HG02943 (cell line): ENCODE measurements around the gene SH2D6.
"Not testable (repeated sequence)": the region's sequence is repeated elsewhere in the genome, so short reads cannot be mapped to it uniquely, and the experiment has no call there.

Experiments
- ATAC-seq: cut with Tn5 transposase; IDR thresholded peaks from one replicate; pipeline ENCODE4 v1.9.1; 2021; ENCODE audit warnings: mild to moderate bottlenecking, low read depth, moderate library complexity; ENCODE audit not compliant: unreplicated experiment

Gene SH2D6

DNA sequence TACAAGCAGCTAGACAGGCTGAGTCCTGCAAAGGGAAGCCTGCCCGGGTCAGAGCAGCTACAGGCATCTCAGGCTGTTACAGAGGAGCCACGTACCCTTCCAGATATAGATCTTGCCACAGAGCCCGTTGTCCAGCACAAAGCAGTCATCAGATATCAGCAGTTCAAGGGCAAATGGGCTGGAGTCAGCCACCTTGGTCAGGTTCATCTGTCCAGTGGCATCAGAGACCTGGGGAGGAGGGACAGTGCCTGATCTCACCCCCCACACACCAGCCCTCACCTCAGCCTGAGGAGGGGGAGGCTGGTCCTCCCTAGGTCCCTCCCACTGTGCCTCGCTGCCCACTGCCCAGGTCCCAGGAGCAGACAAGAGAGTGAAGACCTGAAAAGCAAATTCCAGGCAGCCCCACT, 20.6 kb upstream of the SH2D6 start:
- no peak for ATAC-seq

DNA sequence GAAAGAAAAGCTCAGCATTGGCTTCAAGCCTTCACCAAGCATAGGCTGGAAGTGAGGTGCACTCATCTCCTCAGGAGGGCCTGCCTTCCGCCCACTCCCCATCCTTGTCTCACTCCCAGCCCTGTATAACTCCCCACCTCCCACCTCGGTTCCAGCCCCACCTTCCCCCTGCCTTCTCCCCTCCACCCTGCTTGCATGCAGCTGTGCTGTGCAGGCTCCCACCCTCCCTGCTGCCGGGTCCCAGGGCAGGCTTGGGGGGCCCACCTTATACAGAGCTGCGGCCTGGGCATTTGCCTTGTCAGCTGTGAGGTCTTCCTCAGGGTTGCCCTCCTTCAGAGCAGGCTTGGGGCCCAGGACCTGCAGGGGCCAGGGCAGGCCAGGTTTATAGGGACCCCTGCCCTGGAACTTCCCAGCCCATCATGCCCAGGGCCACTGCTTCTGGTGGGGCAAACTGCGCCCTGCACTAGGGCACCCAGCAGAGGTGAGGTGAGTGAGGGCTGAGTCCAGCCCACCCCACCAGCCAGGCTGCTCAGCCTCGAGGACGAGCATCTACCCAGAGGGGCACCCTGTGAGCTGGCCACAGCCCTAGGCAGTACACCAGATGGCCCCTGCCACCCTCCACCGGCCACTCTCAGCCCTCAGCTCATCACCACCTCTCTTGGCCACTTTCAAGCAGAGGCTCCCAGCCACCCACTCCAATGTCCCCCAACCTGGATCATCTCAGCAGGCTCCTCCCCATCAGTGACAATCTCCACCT, 19.9 kb upstream of the SH2D6 start:
- no peak for ATAC-seq

DNA sequence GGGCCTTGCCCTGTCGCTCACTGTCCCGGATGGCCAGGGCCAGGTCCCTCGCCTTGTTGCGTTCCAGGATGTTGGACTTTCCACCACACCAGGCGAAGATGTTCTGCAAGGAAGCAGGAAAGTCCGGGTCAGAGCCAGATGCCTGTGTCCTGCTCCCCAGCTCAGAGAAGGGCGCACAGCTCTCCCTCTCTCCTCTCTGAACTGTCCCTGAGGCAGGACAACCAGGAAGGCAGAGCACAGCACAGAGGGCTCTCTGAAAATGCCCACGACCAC, 19.4 kb upstream of the SH2D6 start:
- ATAC-seq: no peak

DNA sequence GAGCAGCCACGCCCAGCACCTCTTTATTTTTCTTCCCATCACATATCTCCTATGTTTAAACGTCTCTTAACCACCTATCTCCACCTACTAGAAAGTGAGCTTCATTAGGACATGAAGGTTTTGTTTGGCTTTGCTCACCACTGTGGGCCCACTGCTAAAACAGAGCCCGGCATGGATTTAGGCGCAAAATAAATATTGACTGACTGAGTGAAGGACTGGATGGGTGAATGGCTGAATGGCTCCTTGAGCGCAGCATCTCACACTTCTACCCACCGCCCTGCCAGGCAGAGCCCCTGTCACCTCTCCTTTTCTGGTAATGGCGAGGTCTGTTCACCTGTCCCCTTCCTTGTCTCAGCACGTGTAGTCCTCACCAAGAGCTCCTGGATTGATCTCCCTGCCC, 18.5 kb upstream of the SH2D6 start:
- ATAC-seq: no peak

DNA sequence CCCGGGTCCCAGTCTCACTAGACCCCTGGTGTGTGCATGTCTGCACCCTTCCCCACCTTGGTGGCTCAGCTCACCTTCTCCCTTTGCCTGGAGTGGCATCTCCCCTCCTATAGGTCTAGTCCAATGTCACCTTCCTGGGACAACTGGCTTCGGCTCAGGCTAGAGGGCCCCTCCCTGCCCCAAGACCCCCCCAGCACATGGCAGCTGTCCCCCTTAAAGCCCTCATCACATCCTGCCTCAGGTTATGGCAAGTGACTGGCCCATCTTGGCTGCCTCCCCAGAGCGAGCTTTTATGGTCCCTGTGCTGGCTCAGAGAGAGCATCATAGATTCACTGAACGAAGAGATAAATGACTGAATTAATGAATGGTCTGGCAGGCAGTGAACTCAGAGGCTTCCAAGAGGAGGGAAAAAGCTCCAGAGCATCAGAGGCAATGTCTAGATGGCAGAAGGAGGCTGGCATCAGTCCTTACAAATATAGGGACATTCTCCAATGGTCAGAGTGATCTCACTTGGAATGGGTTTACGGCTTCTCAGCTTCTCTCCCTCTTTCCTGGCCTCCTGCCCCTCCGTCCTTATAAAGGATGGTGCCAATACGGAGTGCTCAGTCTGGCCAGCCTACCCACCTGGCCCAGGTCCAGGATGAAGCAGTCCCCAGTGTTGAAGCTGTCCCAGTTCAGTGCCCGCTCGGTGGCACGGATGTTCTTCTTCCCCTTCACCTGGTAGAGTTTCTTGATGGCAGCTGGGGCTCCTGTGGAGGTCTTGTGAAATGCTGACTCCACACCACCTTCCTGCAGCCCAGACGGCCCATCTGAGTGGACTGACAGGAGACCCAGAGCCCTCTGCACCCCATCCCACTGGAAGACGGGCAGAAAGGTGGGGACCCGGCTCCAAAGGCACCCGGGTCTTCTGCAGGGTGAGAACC, 17.7 kb upstream of the SH2D6 start:
- ATAC-seq: no peak

DNA sequence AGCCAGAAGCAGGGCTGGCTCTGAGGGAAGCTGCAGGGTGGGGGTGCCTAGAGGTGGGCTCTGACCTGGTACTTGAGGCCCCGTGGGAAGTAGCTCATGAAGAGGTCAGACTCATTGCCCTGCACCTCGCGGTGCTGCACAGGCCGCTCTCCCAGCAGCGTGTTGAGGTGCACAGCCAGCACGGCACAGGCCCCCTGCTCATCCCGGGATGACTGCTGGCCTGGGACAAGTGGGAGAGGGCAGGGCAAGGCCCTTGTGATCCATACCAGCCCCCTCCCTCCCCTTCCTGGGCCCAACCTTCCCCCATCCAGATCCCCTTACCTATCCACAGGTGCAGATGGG, 17.1 kb upstream of the SH2D6 start:
- no peak for ATAC-seq

DNA sequence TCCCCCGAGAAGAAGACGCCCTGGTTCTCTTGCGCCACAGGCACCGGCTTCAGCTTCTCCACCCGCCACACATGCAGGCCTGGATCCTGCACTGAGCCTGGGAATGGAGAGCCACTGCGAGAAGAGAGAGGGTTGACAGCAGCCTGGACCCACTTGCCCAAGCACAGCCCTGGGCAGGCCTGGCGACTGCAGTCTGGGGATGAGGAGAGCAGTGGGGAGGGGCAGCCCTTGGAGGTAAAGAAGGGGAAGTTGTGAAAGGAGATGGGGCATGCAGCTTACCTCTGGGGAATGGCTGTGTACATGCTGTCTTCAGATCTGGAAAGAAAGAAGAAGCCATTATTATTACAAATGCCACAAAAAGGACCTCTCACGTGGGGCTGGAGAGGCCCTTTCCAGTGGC, 16.7 kb upstream of the SH2D6 start:
- ATAC-seq: no peak

DNA sequence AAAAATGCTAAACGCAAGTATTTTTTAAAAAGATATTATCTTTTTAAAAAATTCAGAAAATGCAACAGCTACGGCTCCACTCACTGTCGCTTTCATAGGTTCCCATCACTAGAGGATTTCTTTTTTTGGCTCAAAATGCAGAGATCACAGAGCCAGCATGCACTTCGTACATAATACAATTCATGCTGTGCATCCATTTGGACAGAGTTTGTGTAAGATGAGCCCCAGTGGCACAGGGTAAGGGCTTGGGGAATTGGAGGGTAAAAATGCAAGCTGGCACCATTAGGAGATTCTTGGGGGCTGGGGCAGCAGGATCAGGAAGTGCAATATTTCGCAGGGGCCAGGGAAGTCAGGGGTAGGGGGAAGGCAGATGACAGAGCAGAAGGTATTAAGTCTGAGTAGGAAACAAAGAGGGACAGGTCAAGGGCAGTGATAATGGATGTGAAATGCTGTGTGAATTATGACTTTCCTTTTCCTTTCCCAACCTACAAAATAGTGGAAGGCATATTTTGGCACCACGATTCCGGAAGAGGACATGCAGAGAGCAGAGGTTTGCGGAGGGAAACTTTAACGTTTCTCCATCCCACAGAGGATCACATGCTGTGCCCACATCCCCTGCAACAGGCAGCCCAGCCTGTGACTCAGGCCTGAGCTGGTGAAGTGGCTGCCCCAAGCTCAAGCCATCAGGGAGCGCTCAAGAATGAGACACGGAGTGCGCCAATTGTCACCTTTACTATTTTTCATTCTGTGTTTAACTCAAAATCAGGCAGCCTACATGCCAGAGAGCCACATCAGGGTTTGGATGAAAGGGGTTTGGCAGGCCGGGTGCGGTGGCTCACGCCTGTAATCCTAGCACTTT, 13.1 kb upstream of the SH2D6 start:
- ATAC-seq: no peak

DNA sequence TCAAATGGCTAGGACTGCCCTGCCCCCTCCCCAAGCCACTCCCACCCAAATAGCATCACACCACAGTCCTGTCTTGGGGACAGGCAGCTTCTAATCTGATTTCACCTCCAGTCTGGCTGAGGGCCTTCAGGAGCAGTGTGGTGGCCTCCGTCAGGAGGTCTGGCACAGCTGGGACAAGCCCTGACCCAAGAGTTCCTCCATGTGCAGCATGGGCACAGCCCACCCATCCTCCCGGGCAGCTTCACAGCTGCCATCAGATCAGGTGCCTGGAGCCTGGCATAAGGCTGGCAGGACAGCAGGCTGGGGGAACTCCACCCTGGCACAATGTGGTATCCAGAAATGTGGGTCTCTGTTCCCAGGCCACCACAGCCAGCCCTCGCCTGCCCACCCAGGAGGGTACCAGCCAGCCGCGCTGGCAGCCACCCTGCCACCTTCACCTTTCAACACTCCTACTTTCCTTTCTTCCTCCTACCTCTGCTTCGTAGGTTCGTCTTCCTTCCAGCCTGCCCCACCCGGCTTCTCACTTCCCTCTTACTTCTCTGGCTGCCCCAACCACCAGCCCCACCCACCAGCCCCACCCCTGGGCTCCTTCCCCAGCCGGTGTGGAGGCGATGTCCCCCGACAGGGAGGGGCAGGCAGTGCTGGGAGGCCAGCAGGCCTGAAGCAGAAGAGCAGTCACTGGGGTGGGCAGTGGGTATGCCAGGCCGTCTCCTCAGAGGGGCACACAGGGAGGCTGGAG, 8.5 kb upstream of the SH2D6 start, which contains the start of gene CAPG:
TSS of gene CAPG (minus strand) at position 522 of the 739 bp plus-strand sequence. CDS start 8,221 bp downstream, outside the sequence.
- no peak for ATAC-seq

DNA sequence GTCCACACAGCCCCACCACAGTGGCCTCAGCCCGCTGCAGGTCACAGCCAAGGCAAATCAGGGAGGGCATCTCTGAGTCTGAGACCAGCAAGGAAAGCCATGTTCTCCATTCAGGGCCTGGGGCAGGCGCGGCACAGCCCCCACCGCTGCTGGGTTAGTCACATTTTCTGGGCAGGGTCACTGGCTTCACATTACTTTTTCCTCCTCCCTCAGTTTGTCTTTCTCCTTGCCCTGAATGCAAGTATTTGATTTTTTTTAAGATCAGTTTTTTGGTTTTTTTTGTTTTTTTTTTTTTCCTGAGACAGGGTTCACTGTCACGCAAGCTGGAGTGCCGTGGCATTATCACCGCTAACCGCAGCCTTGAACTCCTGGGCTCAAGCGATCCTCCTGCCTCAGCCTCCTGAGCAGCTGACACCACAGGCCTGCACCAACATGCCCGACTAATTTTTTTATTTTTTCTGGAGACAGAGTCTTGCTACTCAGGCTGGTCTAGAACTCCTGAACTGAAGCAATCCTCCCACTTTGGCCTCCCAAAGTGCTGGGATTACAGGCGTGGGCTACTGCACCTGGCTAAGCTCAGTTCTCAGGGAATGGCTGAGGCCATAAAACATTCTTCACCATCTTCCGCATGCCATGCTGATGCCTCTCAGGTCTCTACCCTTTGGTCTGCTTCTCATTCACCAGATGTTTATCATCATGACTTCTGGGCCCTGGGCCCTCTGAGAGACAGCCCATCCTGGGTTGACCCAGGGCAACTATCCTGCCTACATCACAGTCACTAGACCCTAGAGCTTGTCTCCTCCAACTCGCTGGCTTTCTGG, 7.7 kb upstream of the SH2D6 start:
- ATAC-seq: no peak

DNA sequence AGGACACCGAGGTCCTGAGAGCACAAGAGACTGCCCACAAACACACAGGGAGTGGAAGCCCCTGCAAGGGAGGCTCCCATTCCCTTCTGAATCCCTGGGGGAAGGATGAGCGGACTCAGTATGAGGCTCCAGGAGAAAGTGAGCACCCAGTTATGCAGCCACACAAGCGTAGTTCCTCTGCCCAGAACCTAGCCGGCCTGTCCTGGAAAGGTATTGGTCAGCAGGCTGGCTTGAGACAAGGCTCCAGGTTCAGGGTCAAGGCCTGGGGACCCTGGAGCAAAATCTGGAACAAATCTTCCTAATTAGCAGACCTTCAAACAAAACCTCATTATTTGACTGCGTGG, 7.1 kb upstream of the SH2D6 start:
- ATAC-seq: no peak

DNA sequence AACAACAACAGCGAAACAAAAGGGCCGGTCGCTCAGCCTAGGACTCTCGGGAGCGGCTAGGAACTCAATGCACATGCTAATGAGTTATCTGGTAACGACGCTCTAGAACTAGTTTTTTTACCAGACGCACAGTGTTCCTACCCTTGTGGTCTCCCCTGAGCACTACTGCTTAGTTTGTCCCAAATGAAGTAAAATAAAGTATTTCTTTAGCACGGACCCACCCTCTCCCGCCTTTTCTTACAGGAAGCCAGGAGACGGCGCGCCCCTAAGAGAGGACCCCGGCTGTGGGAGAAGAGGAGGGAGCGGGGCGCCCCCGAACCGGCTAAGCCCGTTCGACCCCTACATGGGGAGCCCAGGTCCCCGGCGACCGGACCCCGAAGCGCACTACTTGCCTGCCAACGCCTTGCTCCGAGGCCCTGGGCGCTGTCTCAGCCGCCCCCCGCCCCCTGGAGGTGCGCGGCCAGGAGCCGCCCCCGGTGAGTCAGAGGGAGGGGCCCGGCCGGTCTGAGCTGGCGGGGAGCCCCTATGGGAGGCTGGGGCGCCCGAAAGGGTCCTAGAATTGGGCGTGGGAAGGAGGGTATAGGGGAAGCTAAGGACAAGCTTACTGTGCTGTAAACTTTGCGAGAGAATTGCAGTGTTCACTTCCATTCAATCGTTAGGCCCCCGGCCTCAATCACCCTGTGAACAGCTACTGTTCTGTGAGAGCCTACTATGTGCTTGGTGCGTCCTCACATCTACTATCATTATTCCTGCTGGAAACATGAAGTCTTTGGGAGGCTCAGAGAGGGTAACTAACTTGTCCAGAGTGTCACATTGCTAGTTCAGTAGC, 4.7 kb upstream of the SH2D6 start:
- no peak for ATAC-seq

DNA sequence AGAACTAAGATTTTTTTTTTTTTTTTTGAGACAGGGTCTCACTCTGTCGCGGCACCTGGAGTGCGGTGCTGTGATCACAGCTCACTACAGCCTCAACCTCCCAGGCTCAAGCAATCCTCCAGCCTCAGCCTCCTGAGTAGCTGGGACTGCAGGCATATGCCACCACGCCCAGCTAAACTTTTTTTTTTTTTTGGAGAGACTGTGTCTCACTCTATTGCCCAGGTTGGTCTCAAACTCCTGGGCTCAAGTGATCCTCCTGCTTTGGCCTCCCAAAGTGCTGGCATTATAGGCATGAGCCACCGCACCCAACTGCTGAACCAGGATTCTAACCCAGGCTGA, 4.1 kb upstream of the SH2D6 start:
- not testable (repeated sequence) for ATAC-seq

DNA sequence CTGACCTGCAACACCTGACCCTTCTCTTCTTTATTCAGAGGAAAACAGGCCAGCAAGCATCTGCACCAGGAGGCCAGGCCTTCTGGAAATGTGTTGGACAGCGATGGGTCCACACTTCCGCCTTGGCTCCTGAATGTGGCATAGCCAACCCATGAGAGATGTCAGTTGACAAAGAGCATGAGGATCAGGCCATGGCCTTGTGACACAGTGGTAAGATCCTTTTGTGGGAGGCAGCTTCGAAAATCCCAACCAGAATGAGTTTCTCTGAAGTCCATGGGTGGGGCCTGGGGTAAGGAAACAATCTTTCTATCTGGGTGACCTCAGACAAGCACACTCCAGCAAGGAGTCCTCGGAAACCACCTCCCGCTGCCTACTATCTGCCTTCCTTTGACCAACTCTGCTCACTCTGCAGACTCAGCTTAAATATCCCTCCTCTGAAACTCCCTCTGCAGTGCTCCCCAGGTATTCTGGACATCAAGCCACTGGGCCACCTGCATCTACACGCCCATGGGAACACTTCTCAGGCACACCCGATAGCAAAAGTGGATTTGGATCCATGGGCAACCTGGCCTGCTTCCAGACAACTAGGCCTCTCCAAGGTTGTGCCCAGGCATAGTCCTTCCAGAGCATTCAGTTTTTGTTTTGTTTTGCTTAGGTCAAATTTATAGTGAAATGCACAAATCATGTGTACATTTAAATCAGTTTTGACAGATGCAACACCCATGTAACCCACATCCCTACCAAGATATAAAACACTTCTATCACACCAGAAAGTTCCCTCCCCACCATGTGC, 3.6 kb upstream of the SH2D6 start:
- ATAC-seq: no peak

DNA sequence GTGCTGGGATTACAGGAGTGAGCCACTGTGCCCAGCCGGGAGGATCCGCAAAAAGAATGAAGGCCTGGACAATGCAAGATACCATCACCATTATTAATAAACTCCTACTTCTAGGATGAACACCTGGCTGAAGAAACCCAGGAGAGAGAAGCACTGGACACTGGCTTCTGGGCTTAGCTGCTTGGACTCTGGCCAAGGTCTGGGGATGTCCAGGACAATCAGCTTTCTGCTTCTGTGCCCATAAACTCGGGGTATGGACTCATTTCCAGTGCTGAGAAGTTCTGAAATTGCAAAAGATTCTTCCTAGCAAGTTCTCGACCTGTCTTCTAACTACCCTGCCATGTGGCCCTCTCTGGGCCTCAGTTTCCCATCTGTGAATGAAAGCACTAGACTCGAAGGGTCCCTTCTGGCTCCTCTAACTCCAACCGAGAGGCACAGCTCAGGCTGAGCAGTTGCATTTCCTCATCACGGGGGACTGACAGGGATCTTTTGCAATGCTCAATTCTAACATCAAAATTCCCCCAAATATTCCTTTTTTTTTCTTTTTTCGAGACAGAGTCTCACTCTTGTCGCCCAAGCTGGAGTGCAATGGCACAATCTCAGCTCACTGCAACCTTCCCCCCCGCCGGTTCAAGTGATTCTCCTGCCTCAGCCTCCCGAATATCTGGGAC, 2.4 kb upstream of the SH2D6 start:
- no peak for ATAC-seq

DNA sequence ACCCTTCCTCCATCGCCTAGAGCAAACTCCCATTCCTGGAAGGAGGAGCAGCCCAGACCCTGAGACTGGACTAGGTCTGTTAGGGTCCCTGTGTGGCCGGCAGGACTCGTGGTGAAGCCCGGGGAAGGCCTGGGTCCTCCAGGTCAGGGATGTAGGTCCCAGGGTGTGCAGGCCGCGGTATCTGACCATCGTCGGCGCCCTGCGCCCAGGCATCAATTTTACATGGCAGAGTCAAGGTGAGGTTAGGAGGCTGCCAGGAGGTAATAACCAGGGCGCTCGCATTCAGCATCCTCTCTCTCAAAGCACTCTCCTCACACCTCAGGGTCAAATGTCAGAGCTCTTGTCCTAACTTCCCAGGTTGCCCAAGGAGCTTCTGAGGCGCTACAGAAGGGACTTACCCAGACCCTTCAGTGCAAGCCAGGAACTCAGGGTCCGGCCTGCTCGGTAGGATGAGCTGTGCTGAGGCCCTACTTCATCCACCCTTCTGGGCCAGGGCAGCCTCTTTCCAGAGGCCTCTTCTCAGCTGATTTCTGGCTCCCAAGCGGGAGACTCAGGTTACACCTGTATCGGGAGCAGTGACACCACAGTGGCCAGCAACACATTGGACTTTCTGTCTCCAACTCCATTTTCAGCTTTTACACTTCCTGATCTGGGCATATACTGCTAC, 628 bp downstream of the SH2D6 start:
- ATAC-seq: peak; percentile 2
